GM12878 (cell line): ENCODE measurements around the gene AIRE. TPM values are rescaled to one million over a fixed set of nuclear protein-coding genes. Genes with fewer than 3 reads are reported as not detected.

ENCODE experiments used
- ATAC-seq: fragments of 200-7000 bp; cut with Tn5 transposase; 3 replicates; pipeline ENCODE4 v1.9.1; 2020; ENCODE audit warnings: mild to moderate bottlenecking, moderate library complexity
- BruUV-seq: library from RNA; stranded (reverse); fragments of 400-500 nt; replicated peaks from 2 replicates; lab custom pipeline; 2021; lab: Mats Ljungman, UMichigan
- CTCF ChIA-PET: fragments of 300-600 bp; sonication (Branson Sonifier 250); formaldehyde crosslinking; extraction: SDS; loops from one replicate; lab custom pipeline; 2021; ENCODE audit warnings: inconsistent platforms; lab: Yijun Ruan, JAX
- POLR2A ChIA-PET: fragments of 350-600 bp; formaldehyde crosslinking; extraction: SDS; loops from one replicate; lab custom pipeline; 2021; ENCODE audit warnings: inconsistent platforms; lab: Charles Lee
- RAD21 ChIA-PET: fragments of 300-600 bp; sonication (Branson Sonifier 250); formaldehyde crosslinking; loops from one replicate; lab custom pipeline; 2023; ENCODE audit warnings: antibody characterized with exemption; ENCODE audit not compliant: unreplicated experiment; lab: Charles Lee
- SMC1A ChIA-PET: fragments of 300-600 bp; sonication (Branson Sonifier 250); formaldehyde crosslinking; loops from one replicate; lab custom pipeline; 2023; ENCODE audit not compliant: unreplicated experiment, uncharacterized antibody; lab: Charles Lee
- DNase-seq: peaks from one replicate; pipeline ENCODE4 v3.0.0-alpha.2; 2011; ENCODE audit warnings: low read depth, low spot score
- FAIRE-seq: peaks from 3 replicates; lab custom pipeline; 2011; peaks lifted over from hg19 to GRCh38; lab: Jason Lieb, UNC
- H2AFZ ChIP-seq: 2 replicates; pipeline ENCODE4 v1.6.0; 2011; ENCODE audit warnings: low read depth, low read length, control low read depth; ENCODE audit not compliant: control insufficient read depth
- H3K27ac ChIP-seq: 2 replicates; pipeline ENCODE4 v1.5.1; 2011; ENCODE audit warnings: control low read depth; ENCODE audit not compliant: control insufficient read depth, insufficient read depth
- H3K27me3 ChIP-seq, 2 experiments: replicated peaks in 1 of 2; 2 replicates each; pipeline versions ENCODE4 v1.6.0 to v1.6.1; 2011; ENCODE audit warnings: low read length in 1 of 2; ENCODE audit not compliant: control insufficient read depth in 2 of 2, insufficient read depth in 2 of 2
- H3K36me3 ChIP-seq, 2 experiments: 2 replicates each; pipeline ENCODE4 v1.5.1; 2011; ENCODE audit warnings: low read length in 1 of 2; ENCODE audit not compliant: control insufficient read depth in 2 of 2, insufficient read depth in 2 of 2
- H3K4me1 ChIP-seq: 2 replicates; pipeline ENCODE4 v1.6.1; 2011; ENCODE audit warnings: mild to moderate bottlenecking, low read length, moderate library complexity, mixed read lengths; ENCODE audit not compliant: control insufficient read depth, insufficient read depth
- H3K4me2 ChIP-seq: 2 replicates; pipeline ENCODE4 v1.6.0; 2011; ENCODE audit warnings: control low read depth; ENCODE audit not compliant: control insufficient read depth, insufficient read depth
- H3K4me3 ChIP-seq: fragments of 200-600 bp; sonication (generic); 2 replicates; pipeline ENCODE4 v1.5.1; 2016
- H3K79me2 ChIP-seq: 2 replicates; pipeline ENCODE4 v1.6.0; 2011; ENCODE audit warnings: low read length; ENCODE audit not compliant: control insufficient read depth, insufficient read depth
- H3K9ac ChIP-seq: 2 replicates; pipeline ENCODE4 v1.8.0; 2011; ENCODE audit warnings: low read length, control low read depth, mixed read lengths; ENCODE audit not compliant: control insufficient read depth, insufficient read depth
- H3K9me3 ChIP-seq: replicated peaks from 3 replicates; pipeline ENCODE4 v1.5.1; 2011; ENCODE audit warnings: mild to moderate bottlenecking, low read length; ENCODE audit not compliant: control insufficient read depth, insufficient read depth
- H4K20me1 ChIP-seq: 2 replicates; pipeline ENCODE4 v1.6.0; 2011; ENCODE audit not compliant: control insufficient read depth, insufficient read depth
- BCLAF1 ChIP-seq: fragments of 450-650 bp; IDR thresholded peaks from 2 replicates; pipeline ENCODE4 v1.6.1; 2017; ENCODE audit warnings: antibody characterized with exemption, mild to moderate bottlenecking, moderate library complexity
- CREB1 ChIP-seq: IDR thresholded peaks from 2 replicates; pipeline ENCODE4 v1.6.1; 2012; ENCODE audit warnings: low read depth, mild to moderate bottlenecking, inconsistent platforms
- DPF2 ChIP-seq: fragments of 450-650 bp; IDR thresholded peaks from 2 replicates; pipeline ENCODE4 v1.6.1; 2017; ENCODE audit warnings: mild to moderate bottlenecking
- IKZF2 ChIP-seq, 2 experiments: fragments of 450-650 bp; IDR thresholded peaks; 2 replicates each; pipeline ENCODE4 v1.6.1; 2017; ENCODE audit warnings: mild to moderate bottlenecking in 2 of 2, moderate library complexity in 2 of 2
- NR2F1 ChIP-seq: fragments of 450-650 bp; conservative IDR thresholded peaks from 2 replicates; pipeline ENCODE4 v1.6.1; 2017; ENCODE audit warnings: mild to moderate bottlenecking
- POLR2AphosphoS5 ChIP-seq: IDR thresholded peaks from 2 replicates; pipeline ENCODE4 v1.6.1; 2011; ENCODE audit warnings: mild to moderate bottlenecking, low read length, inconsistent platforms
- ZNF592 ChIP-seq: fragments of 450-650 bp; IDR thresholded peaks from 2 replicates; pipeline ENCODE4 v1.6.1; 2017; ENCODE audit warnings: mild to moderate bottlenecking, moderate library complexity
- WGBS: methylation state at CpG from one replicate; pipeline ENCODE4 v1.1.6; 2016; ENCODE audit warnings: low lambda C conversion rate; ENCODE audit not compliant: insufficient replicate concordance, insufficient coverage; ENCODE audit errors: missing lambda C conversion rate; 5-methylcytosine and 5-hydroxymethylcytosine counted together
- in situ Hi-C: fragments of 300-500 bp; cut with MboI; formaldehyde crosslinking; loops from 9 replicates; pipeline ENCODE4 v1.14.3; 2018; ENCODE audit warnings: mixed read lengths
- intact Hi-C: fragments of 100-400 bp; cut with micrococcal nuclease; formaldehyde crosslinking; loops from one replicate; pipeline ENCODE4 v1.14.2; 2022; ENCODE audit not compliant: unreplicated experiment
- polyA plus RNA-seq, 11 experiments: library from polyadenylated mRNA; depleted of rRNA in 4 of 11; unstranded in 6 of 11; stranded (reverse) in 5 of 11; fragments of >200 nt; fragmentation: Nextera tagmentation in 4 of 11; fragmentation: Illumina TruSeq in 1 of 11; extraction: Ambion mirVana in 4 of 11; extraction: Trizol in 1 of 11; gene quantifications; 1 replicate in 1 of 11; 2 replicates in 10 of 11; pipeline versions ENCODE4 v1.2.1 to v1.2.3, GENCODE V29; 2011 to 2016; ENCODE audit warnings: inconsistent platforms in 2 of 11, missing spikeins in 2 of 11, low read depth in 1 of 11
- total RNA-seq, 4 experiments: library from RNA; depleted of rRNA in 3 of 4; stranded (reverse); fragments of >200 nt in 3 of 4; fragmentation: Illumina TruSeq in 1 of 4; extraction: Trizol in 1 of 4; gene quantifications; 2 replicates each; pipeline versions ENCODE4 v1.2.1 to v1.2.3, GENCODE V29; 2013 to 2021

The AIRE gene
- total and polyA plus RNA-seq, 10 of the 15 experiments (the other 5 are each of a cell fraction or from before 2014, with no cell fraction given) = 0.05 to 0.10 TPM; not detected in 8

GRCh38 chr21:44279354-44280260 is 6.1 kb upstream of the AIRE start:
- Histone ChIP-seq H4K20me1 (no peaks in the 10 kb centered on the region), H3K79me2 (no peaks in the 10 kb centered on the region), H3K27me3 (no peaks in the 10 kb centered on the region), H3K4me3 (no peak overlapping the region), H3K9me3 (no peaks in the 10 kb centered on the region), H2AFZ (no peak overlapping the region), H3K4me1 (peaks cover 6% of the 10 kb centered on the region; the same call in 1 of the 2 replicates), H3K27ac (no peak overlapping the region), H3K36me3 (no peaks in the 10 kb centered on the region), H3K9ac (no peak overlapping the region), H3K4me2 (no peak overlapping the region)
- FAIRE-seq = no peak
- ATAC-seq = no peak
- 42% methylated on average over 19 of the region's 19 CpGs for WGBS
- in situ Hi-C loops = no loop called here
- BruUV-seq = no TSS peak
- SMC1A ChIA-PET = no interaction called here
- RAD21 ChIA-PET = no interaction called here
- CTCF ChIA-PET = interaction anchor here (1.2 kb wide), 1 partner anchor 25 kb away, joined by 3 read pairs; no protein-coding TSS in a partner anchor
- TF ChIP-seq CREB1 = no peak
- TF ChIP-seq ZNF592 = no peak
- no peak for TF ChIP-seq POLR2AphosphoS5
- no peak for TF ChIP-seq NR2F1
- TF ChIP-seq IKZF2 (IDR thresholded peaks at IDR 0.05) = no peak
- TF ChIP-seq DPF2 = no peak
- TF ChIP-seq BCLAF1 = no peak
- POLR2A ChIA-PET = no interaction called here
- DNase-seq = no peak
- intact Hi-C loops = no loop called here
